SU-DHL-6 (cell line): ENCODE measurements around the gene ARL9.

Source experiments
- H2AFZ ChIP-seq: fragments of 200-600 bp; sonication (generic); 2 replicates; pipeline ENCODE4 v1.6.1; 2014; ENCODE audit warnings: low read depth, mild to moderate bottlenecking, moderate library complexity, mixed read lengths, antibody characterized with exemption, low read length; ENCODE audit not compliant: severe bottlenecking
- H3F3A ChIP-seq: fragments of 200-600 bp; shearing (Covaris generic); 2 replicates; pipeline ENCODE4 v1.6.0; 2016; ENCODE audit warnings: antibody characterized with exemption, mild to moderate bottlenecking; ENCODE audit not compliant: insufficient read depth
- H3K27ac ChIP-seq: fragments of 200-600 bp; sonication (generic); 2 replicates; pipeline ENCODE4 v1.5.1; 2016; ENCODE audit warnings: low read depth, mild to moderate bottlenecking, low read length, moderate library complexity, mixed read lengths
- H3K27me3 ChIP-seq: fragments of 200-600 bp; sonication (generic), shearing (Covaris generic); 2 replicates; pipeline ENCODE4 v1.6.0; 2014; ENCODE audit warnings: mild to moderate bottlenecking, low read length
- H3K36me3 ChIP-seq: fragments of 200-600 bp; sonication (generic); 2 replicates; pipeline ENCODE4 v1.6.1; 2014; ENCODE audit warnings: mild to moderate bottlenecking, low read length, mixed read lengths
- H3K4me2 ChIP-seq: fragments of 300-600, 200-600 bp; shearing (Covaris generic), sonication (generic); 2 replicates; pipeline ENCODE4 v1.6.0; 2014; ENCODE audit warnings: low read length, low read depth, mild to moderate bottlenecking; ENCODE audit not compliant: poor library complexity, severe bottlenecking
- H3K4me3 ChIP-seq: fragments of 200-600 bp; sonication (generic); 2 replicates; pipeline ENCODE4 v1.5.1; 2014; ENCODE audit warnings: antibody characterized with exemption, low read length, mild to moderate bottlenecking, mixed read lengths; ENCODE audit not compliant: insufficient read depth, poor library complexity, severe bottlenecking
- H3K79me2 ChIP-seq: fragments of 200-600 bp; sonication (generic); 2 replicates; pipeline ENCODE4 v1.6.1; 2014; ENCODE audit warnings: mild to moderate bottlenecking, low read length, moderate library complexity; ENCODE audit not compliant: insufficient read depth
- H3K9ac ChIP-seq: fragments of 200-600 bp; sonication (generic); 2 replicates; pipeline ENCODE4 v1.7.0; 2014; ENCODE audit warnings: mild to moderate bottlenecking, low read length
- H3K9me2 ChIP-seq: fragments of 200-600 bp; sonication (generic); replicated peaks from 2 replicates; pipeline ENCODE4 v1.6.1; 2014; ENCODE audit warnings: low read length; ENCODE audit not compliant: insufficient read depth
- H3K9me3 ChIP-seq: fragments of 200-600 bp; sonication (generic); 2 replicates; pipeline ENCODE4 v1.6.1; 2014; ENCODE audit warnings: low read length, mixed read lengths; ENCODE audit not compliant: insufficient read depth
- H4K20me1 ChIP-seq: fragments of 200-600 bp; sonication (generic); 2 replicates; pipeline ENCODE4 v1.6.1; 2014; ENCODE audit warnings: low read depth, mild to moderate bottlenecking, antibody characterized with exemption, low read length, moderate library complexity, mixed read lengths
- CTCF ChIP-seq: fragments of 200-600 bp; sonication (generic); IDR thresholded peaks from one replicate; pipeline ENCODE4 v1.5.1; 2017; ENCODE audit warnings: antibody characterized with exemption, mild to moderate bottlenecking, low read length, moderate library complexity; ENCODE audit not compliant: insufficient read depth, poor library complexity, severe bottlenecking
- EZH2phosphoT487 ChIP-seq: fragments of 200-600 bp; sonication (generic), shearing (Covaris generic); conservative IDR thresholded peaks from 2 replicates; pipeline ENCODE4 v1.6.1; 2018; ENCODE audit warnings: mild to moderate bottlenecking, antibody characterized with exemption, low read length, moderate library complexity, mixed read lengths

Gene ARL9

GRCh38 chr4:56469489-56470210 lies 35.9 kb upstream of the ARL9 start:
- Histone ChIP-seq H3K79me2 (peaks cover 41% of the 10 kb centered on the region), H3K4me2 (peak overlapping the region; percentile 92), H3K4me3 (peak overlapping the region; percentile 90), H3K9me3 (no peaks in the 10 kb centered on the region), H3K9me2 (no peaks in the 10 kb centered on the region), H3F3A (peaks cover 8% of the 10 kb centered on the region; the same call in 1 of the 2 replicates), H3K27me3 (no peaks in the 10 kb centered on the region), H4K20me1 (no peaks in the 10 kb centered on the region; the same call in 1 of the 2 replicates), H2AFZ (no peak overlapping the region), H3K36me3 (peaks cover 9% of the 10 kb centered on the region; the same call in 1 of the 2 replicates), H3K9ac (no peak overlapping the region), H3K27ac (no peak overlapping the region)
- TF ChIP-seq CTCF: no peak
- TF ChIP-seq EZH2phosphoT487: no peak

- Histone ChIP-seq H3K9me3 (no peaks in the 10 kb centered on the region), H3F3A (no peaks in the 10 kb centered on the region), H3K4me3 (no peak overlapping the region), H3K79me2 (no peaks in the 10 kb centered on the region), H3K4me2 (no peak overlapping the region), H3K36me3 (peaks cover 16% of the 10 kb centered on the region; the same call in 1 of the 2 replicates), H4K20me1 (no peaks in the 10 kb centered on the region), H3K9me2 (no peaks in the 10 kb centered on the region), H2AFZ (no peak overlapping the region), H3K27ac (no peak overlapping the region), H3K9ac (no peak overlapping the region), H3K27me3 (no peaks in the 10 kb centered on the region)
- TF ChIP-seq CTCF: no peak
- no peak for TF ChIP-seq EZH2phosphoT487
These were observed 29.7 kb upstream of the ARL9 start for GRCh38 chr4:56475917-56476316.

GRCh38 chr4:56477192-56477702 lies 28.3 kb upstream of the ARL9 start:
- Histone ChIP-seq H3K27me3 (no peaks in the 10 kb centered on the region), H3K36me3 (peaks cover 12% of the 10 kb centered on the region; the same call in 1 of the 2 replicates), H3F3A (no peaks in the 10 kb centered on the region), H3K4me3 (no peak overlapping the region), H2AFZ (no peak overlapping the region), H3K4me2 (no peak overlapping the region), H3K27ac (no peak overlapping the region), H3K79me2 (no peaks in the 10 kb centered on the region), H3K9me3 (no peaks in the 10 kb centered on the region), H3K9ac (no peak overlapping the region), H4K20me1 (no peaks in the 10 kb centered on the region), H3K9me2 (no peaks in the 10 kb centered on the region)
- no peak for TF ChIP-seq CTCF
- TF ChIP-seq EZH2phosphoT487: no peak
